ENCODE results near the gene BTLA.
"Not testable (repeated sequence)": the region's sequence is repeated elsewhere in the genome, so short reads cannot be mapped to it uniquely, and the experiment has no call there.

The BTLA gene

GRCh38 chr3:112498914-112499711, at the start of gene BTLA:
Gene BTLA, minus strand, starts transcription at chr3:112499472. Its CDS starts 114 bp downstream, at chr3:112499358.
- no peak for DNase-seq

DNA sequence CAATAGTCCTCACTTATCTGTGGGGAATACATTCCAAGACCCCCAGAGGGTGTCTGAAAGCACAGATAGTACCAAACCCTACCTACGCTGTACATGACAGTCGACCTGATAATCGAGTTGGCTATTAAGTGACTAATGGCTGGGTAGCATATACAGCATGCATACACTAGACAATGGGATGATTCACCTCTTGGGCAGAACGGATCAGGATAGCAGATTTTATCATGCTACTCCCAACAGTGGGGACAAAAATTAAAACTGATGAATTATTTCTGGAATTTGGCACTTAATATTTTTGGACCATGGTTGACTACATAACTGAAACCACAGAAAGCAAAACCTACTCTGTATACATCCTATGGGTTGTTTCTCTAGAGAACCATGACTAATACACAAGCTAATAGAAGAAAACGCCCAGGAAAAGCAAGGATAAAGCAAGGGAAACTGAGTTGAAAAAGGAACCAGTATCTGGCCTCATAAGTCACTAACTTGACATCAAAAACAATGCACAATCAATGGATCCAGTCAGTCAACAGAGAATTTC, 47.0 kb upstream of the BTLA start:
- peak; percentile 7 for DNase-seq

GRCh38 chr3:112539825-112540650, 40.8 kb upstream of the BTLA start:
- DNase-seq = no peak

DNA sequence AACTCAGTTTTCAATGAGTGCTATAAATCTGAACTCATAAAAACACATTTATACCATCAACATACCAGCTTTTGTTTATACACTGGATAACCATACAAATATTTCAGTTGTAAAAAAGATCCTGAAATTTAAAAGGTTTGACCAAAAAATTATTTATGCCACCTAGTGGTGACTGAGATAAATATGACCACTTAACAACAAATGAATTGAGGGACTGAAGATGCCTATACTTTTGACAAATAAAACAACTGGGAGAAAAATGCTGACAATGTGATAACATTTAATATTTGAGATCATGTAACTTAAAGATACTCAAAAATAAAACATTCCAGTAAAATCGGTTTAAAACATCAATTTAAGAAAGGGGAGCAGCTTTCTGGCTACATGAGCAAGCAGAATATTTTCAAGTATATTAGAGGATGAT, 32.1 kb upstream of the BTLA start:
- DNase-seq = peak; percentile 33

GRCh38 chr3:112530573-112530972, 31.3 kb upstream of the BTLA start:
- no peak for DNase-seq

DNA sequence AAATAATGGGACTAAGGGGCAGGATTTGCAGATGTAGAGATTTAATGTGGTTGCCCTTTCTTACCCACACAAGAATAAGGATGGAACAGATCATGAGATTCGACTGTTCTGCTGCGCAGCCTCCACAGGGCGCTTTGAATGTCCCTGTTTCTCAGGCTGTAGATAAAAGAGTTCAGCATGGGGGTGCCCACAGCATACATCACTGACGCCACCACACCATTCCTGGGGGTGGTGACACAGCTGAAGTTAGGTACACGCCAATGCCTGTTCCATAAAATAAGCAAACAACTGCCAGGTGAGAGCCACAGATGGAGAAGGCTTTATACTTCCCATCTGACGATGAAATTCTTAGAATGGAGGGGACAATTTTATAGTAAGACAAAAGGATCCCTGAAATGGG, 24.9 kb upstream of the BTLA start:
- DNase-seq = not testable (repeated sequence)

GRCh38 chr3:112519424-112520001, 20.2 kb upstream of the BTLA start:
- DNase-seq = peak; percentile 69

DNA sequence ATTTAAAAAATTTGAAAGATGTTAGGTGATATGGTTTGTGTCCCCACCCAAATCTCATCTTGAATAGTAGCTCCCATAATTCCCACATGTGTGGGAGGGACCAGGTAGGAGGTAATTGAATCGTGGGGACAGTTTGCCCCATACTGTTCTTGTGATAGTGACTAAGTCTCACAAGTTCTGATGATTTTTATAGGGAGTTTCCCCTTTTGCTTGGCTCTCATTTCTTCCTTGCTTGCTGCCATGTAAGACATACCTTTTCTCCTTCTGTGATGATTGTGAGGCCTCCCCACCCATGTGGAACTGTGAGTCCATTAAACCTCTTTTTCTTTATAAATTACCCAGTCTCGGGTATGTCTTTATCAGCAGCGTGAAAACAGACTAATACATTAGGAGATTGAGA, 19.7 kb upstream of the BTLA start:
- DNase-seq = not testable (repeated sequence)

- no peak for DNase-seq
Observed at GRCh38 chr3:112514527-112515128, 15.4 kb upstream of the BTLA start.

GRCh38 chr3:112512320-112512719, 13.0 kb upstream of the BTLA start:
- DNase-seq = no peak

DNA sequence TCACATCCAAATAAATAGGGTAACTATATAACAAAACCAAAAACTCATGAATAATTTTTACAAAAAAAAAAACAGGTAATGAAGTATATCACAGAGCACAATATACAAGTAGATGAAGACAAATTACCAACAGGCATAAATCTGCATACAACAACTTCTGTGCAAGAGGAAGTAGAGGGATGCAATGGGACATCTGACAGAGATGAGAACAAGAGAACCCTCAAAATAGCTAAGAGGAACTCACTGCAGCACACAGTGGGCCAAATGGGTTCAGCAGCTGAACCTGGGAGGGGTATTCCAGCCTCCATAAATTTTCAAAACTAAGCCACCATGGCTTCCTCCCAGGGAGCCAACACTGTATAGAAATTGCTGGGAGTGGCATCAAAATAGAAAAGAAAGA, 9.6 kb upstream of the BTLA start:
- no peak for DNase-seq

- DNase-seq = no peak
Observed at GRCh38 chr3:112508261-112508660, 9.0 kb upstream of the BTLA start.

DNA sequence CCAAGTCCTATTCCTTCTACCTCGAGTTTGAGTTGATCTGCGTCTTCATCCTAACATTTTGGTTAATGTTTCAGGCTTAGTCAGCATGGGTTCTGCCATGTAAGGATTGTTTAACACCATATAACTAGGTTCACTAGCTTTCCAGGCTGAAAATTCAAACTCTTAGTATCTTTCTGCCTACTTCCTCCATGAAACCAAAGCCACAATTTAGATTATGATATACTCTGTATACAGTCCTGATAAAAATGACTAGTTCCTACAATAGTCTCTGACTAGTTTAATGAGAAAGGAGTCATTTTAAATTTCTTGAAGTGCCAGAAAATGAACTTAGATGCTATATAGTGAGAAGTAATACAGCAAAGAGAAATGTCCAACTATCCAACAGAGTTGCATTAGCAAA, 6.6 kb upstream of the BTLA start:
- DNase-seq = no peak

DNA sequence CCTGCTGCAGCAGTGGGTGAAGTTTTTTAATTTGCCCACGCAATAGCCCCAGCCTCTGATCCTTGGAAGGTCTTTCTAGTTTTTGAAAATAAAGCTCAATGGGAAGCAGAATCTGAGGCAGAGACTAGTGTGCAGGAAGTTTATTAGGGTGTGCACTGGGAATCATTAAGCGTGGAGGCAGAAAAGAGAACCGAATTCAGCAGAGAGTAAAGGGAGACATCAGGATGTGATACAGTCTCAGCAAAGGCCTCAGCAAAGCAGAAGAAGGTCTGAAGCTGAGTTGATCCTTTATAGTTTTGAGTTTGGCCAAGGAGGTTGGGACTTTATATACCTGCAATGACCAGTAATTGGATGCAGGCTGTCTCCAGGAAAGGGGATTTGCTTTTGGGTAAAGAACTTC, 4.9 kb upstream of the BTLA start:
- no peak for DNase-seq

GRCh38 chr3:112503304-112503972, 4.2 kb upstream of the BTLA start:
- no peak for DNase-seq

- DNase-seq = no peak
Observed at GRCh38 chr3:112500621-112501020, 1.3 kb upstream of the BTLA start.

GRCh38 chr3:112497897-112498548, 1.2 kb downstream of the BTLA start:
- DNase-seq = no peak

- no peak for DNase-seq
Observed at GRCh38 chr3:112496366-112497067, 2.8 kb downstream of the BTLA start.

DNA sequence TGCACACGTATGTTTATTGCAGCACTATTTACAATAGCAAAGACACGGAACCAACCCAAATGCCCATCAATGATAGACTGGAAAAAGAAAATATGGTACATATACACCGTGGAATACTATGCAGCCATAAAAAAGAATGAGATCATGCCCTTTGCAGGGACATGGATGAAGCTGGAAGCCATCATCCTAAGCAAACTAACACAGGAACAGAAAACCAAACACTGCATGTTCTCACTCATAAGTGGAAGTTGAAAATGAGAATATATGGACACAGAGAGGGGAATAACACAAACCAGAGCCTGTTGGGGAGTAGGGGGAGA, 4.9 kb downstream of the BTLA start:
- DNase-seq = not testable (repeated sequence)

GRCh38 chr3:112492124-112492523, 7.1 kb downstream of the BTLA start:
- no peak for DNase-seq

DNA sequence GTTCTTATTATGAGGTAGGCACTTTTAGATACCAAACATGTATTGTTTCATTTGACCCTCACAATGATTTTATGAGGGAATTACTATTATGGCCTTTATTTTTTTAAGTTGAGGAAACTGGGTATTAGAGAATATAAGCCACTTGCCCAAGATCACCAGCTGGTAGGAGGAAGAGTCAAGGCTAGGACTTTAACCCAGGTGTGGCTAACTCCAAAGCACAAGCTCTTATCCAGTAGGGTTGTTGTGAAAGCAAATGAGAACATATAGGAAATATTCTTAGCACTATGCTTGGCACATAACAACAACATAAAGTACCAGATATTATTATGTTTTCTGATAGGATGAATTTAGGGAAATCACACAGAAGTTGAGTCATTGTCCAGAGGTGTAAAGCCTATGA, 7.9 kb downstream of the BTLA start:
- no peak for DNase-seq

All from fibroblast of upper back skin (primary cell).